Natural killer cell (primary cell): ENCODE measurements around the gene PARVB. TPM values are rescaled to one million over a fixed set of nuclear protein-coding genes. Genes with fewer than 3 reads are reported as not detected.

ENCODE experiments used
- ATAC-seq, 3 donors: fragments of 150-1000 bp in 2 of 3; fragments of 200-7000 bp in 1 of 3; cut with Tn5 transposase; 1 replicate in 1 of 3; 2 replicates in 2 of 3; pipeline ENCODE4 v1.10.0; 2021; ENCODE audit warnings: mild to moderate bottlenecking in 2 of 3, moderate library complexity in 2 of 3
- DNase-seq, 2 donors: peaks; one replicate each; pipeline versions ENCODE4 v3.0.0 to v3.0.0-alpha.2; 2013 to 2021; ENCODE audit warnings: mixed read lengths in 1 of 2
- H3K27ac ChIP-seq: one replicate; pipeline ENCODE4 v1.5.1; 2013; ENCODE audit warnings: mild to moderate bottlenecking, low read length
- H3K27me3 ChIP-seq: one replicate; pipeline ENCODE4 v1.6.1; 2013; ENCODE audit warnings: low read length; ENCODE audit not compliant: control insufficient read depth, insufficient read depth
- H3K36me3 ChIP-seq: one replicate; pipeline ENCODE4 v1.6.1; 2013; ENCODE audit warnings: low read length; ENCODE audit not compliant: control insufficient read depth, insufficient read depth
- H3K4me1 ChIP-seq: one replicate; pipeline ENCODE4 v1.6.1; 2013; ENCODE audit warnings: low read length; ENCODE audit not compliant: control insufficient read depth, insufficient read depth
- H3K4me3 ChIP-seq: one replicate; pipeline ENCODE4 v1.5.1; 2013; ENCODE audit warnings: low read length
- H3K9me3 ChIP-seq: one replicate; pipeline ENCODE4 v1.6.1; 2013; ENCODE audit warnings: low read length; ENCODE audit not compliant: control insufficient read depth, insufficient read depth
- H3K27ac Mint-ChIP-seq, 2 donors: one replicate each; pipeline ENCODE4 v1.8.0; 2022; ENCODE audit warnings: mild to moderate bottlenecking in 2 of 2, mixed read lengths in 2 of 2, moderate library complexity in 1 of 2
- H3K27me3 Mint-ChIP-seq, 2 donors: one replicate each; pipeline ENCODE4 v1.8.0; 2022; ENCODE audit warnings: low read depth in 2 of 2, mixed read lengths in 2 of 2
- H3K36me3 Mint-ChIP-seq: one replicate; pipeline ENCODE4 v1.8.0; 2022; ENCODE audit warnings: mixed read lengths
- H3K4me1 Mint-ChIP-seq, 2 donors: one replicate each; pipeline ENCODE4 v1.8.0; 2022; ENCODE audit warnings: mixed read lengths in 2 of 2
- H3K4me3 Mint-ChIP-seq: one replicate; pipeline ENCODE4 v1.8.0; 2022; ENCODE audit warnings: mild to moderate bottlenecking, moderate library complexity, mixed read lengths
- H3K9me3 Mint-ChIP-seq, 2 donors: one replicate each; pipeline ENCODE4 v1.8.0; 2022; ENCODE audit warnings: mixed read lengths in 2 of 2
- CTCF ChIP-seq: fragments of 200-600 bp; IDR thresholded peaks from one replicate; pipeline ENCODE4 v1.8.0; 2022; ENCODE audit warnings: antibody characterized with exemption
- WGBS: methylation state at CpG from one replicate; pipeline ENCODE4 v1.1.7; 2013; ENCODE audit warnings: missing lambda C conversion rate; ENCODE audit not compliant: insufficient coverage; 5-methylcytosine and 5-hydroxymethylcytosine counted together
- intact Hi-C: fragments of 100-400 bp; cut with micrococcal nuclease; formaldehyde crosslinking; loops from one replicate; pipeline ENCODE4 v1.14.2; 2022
- total RNA-seq, 4 donors: library from RNA; stranded (reverse); fragments of 120-200 nt in 1 of 4; gene quantifications; one replicate each; pipeline versions ENCODE4 v1.2.3 to v1.2.4, GENCODE V29; 2013 to 2022

Gene PARVB
- total RNA-seq, 3 donors from 2014 or later (not counting 1 experiment from before 2014, with no cell fraction given) = 2.9 to 12.5 (median 8.1) TPM

GRCh38 chr22:44167501-44167900 lies 143.4 kb downstream of the PARVB start:
- DNase-seq (no peak), ATAC-seq (no peak)
- Histone ChIP-seq H3K9me3 (no peaks in the 10 kb centered on the region), H3K27me3 (no peaks in the 10 kb centered on the region), H3K4me3 (no peak overlapping the region), H3K27ac (no peak overlapping the region), H3K4me1 (peaks cover 6% of the 10 kb centered on the region), H3K36me3 (no peaks in the 10 kb centered on the region)
- Mint-ChIP-seq H3K36me3 (no peaks in the 10 kb centered on the region), H3K4me1 (no peaks in the 10 kb centered on the region), H3K4me3 (no peak overlapping the region), H3K9me3 (no peaks in the 10 kb centered on the region), H3K27ac (no peak overlapping the region), H3K27me3 (no peaks in the 10 kb centered on the region)
- 84% methylated on average over 12 of the region's 12 CpGs for WGBS
- no peak for TF ChIP-seq CTCF
- intact Hi-C loops = no loop called here

GRCh38 chr22:44168206-44168605 lies 144.1 kb downstream of the PARVB start:
- Histone ChIP-seq H3K27ac (no peak overlapping the region), H3K36me3 (no peaks in the 10 kb centered on the region), H3K27me3 (no peaks in the 10 kb centered on the region), H3K4me1 (peaks cover 13% of the 10 kb centered on the region), H3K4me3 (no peak overlapping the region), H3K9me3 (no peaks in the 10 kb centered on the region)
- Mint-ChIP-seq H3K4me3 (no peak overlapping the region), H3K27ac (no peak overlapping the region), H3K27me3 (no peaks in the 10 kb centered on the region), H3K4me1 (no peaks in the 10 kb centered on the region), H3K9me3 (no peaks in the 10 kb centered on the region), H3K36me3 (no peaks in the 10 kb centered on the region)
- no peak for ATAC-seq
- TF ChIP-seq CTCF = no peak
- no peak for DNase-seq
- intact Hi-C loops = no loop called here
- WGBS = 90% methylated on average over 13 of the region's 13 CpGs

- intact Hi-C loops = no loop called here
- no peaks in the 10 kb centered on the region for H3K4me1 Mint-ChIP-seq
- Histone ChIP-seq H3K9me3 (no peaks in the 10 kb centered on the region), H3K27me3 (no peaks in the 10 kb centered on the region), H3K4me1 (peaks cover 19% of the 10 kb centered on the region), H3K27ac (no peak overlapping the region), H3K4me3 (no peak overlapping the region), H3K36me3 (no peaks in the 10 kb centered on the region)
- ATAC-seq (no peak), DNase-seq (no peak)
- no peak overlapping the region for H3K4me3 Mint-ChIP-seq
- no peak overlapping the region for H3K27ac Mint-ChIP-seq
- H3K27me3 Mint-ChIP-seq = no peaks in the 10 kb centered on the region
- H3K36me3 Mint-ChIP-seq = no peaks in the 10 kb centered on the region
- WGBS = 88% methylated on average over 10 of the region's 11 CpGs
- no peaks in the 10 kb centered on the region for H3K9me3 Mint-ChIP-seq
- no peak for TF ChIP-seq CTCF
Measured at GRCh38 chr22:44170470-44170869, 146.4 kb downstream of the PARVB start.

GRCh38 chr22:44171561-44171960 lies 147.5 kb downstream of the PARVB start:
- intact Hi-C loops = no loop called here
- Mint-ChIP-seq H3K9me3 (no peaks in the 10 kb centered on the region), H3K36me3 (no peaks in the 10 kb centered on the region), H3K27me3 (no peaks in the 10 kb centered on the region), H3K27ac (no peak overlapping the region), H3K4me3 (no peak overlapping the region), H3K4me1 (no peaks in the 10 kb centered on the region)
- ATAC-seq (no peak), DNase-seq (no peak)
- Histone ChIP-seq H3K4me1 (peaks cover 19% of the 10 kb centered on the region), H3K9me3 (no peaks in the 10 kb centered on the region), H3K4me3 (no peak overlapping the region), H3K27me3 (no peaks in the 10 kb centered on the region), H3K36me3 (no peaks in the 10 kb centered on the region), H3K27ac (no peak overlapping the region)
- WGBS = 67% methylated on average over 6 of the region's 6 CpGs
- no peak for TF ChIP-seq CTCF
